ENCODE measurements around the gene ELF2. TPM values are rescaled to one million over a fixed set of nuclear protein-coding genes. Genes with fewer than 3 reads are reported as not detected.

The ELF2 gene
- total and polyA plus RNA-seq, 2 donors (not counting 3 experiments of a cell fraction or from before 2014, with no cell fraction given), result 16.4 to 35.1 TPM

DNA sequence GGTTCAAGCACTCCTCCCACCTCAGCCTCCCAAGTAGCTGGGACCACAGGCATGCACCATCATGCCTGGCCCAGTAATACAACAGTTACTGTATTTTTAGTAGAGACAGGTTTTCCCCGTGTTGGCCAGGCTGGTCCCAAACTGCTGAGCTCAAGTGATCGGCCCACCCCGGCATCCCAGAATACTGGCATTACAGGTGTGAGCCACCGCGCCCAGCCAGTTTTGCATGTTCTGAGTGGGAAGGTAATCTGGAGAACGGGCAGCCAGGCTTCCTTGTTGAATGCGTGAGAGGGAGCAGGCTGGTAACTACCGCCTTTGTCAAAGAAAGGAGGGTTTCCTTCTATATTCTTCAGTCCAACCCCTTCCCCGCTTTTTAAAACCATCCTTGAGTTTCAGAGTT lies 152.3 kb downstream of the ELF2 start:
- H3K36me3 ChIP-seq (ENCODE audit: control insufficient read depth in 2 of 2, extremely low read depth in 1 of 2, insufficient read depth in 2 of 2, low read length in 2 of 2), result no peaks in the 10 kb centered on the region
- TF ChIP-seq, protein P1, sequence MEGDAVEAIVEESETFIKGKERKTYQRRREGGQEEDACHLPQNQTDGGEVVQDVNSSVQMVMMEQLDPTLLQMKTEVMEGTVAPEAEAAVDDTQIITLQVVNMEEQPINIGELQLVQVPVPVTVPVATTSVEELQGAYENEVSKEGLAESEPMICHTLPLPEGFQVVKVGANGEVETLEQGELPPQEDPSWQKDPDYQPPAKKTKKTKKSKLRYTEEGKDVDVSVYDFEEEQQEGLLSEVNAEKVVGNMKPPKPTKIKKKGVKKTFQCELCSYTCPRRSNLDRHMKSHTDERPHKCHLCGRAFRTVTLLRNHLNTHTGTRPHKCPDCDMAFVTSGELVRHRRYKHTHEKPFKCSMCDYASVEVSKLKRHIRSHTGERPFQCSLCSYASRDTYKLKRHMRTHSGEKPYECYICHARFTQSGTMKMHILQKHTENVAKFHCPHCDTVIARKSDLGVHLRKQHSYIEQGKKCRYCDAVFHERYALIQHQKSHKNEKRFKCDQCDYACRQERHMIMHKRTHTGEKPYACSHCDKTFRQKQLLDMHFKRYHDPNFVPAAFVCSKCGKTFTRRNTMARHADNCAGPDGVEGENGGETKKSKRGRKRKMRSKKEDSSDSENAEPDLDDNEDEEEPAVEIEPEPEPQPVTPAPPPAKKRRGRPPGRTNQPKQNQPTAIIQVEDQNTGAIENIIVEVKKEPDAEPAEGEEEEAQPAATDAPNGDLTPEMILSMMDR (IDR thresholded peaks at IDR 0.05; ENCODE audit: extremely low read depth in 1 of 2, insufficient read depth in 1 of 2, low read depth in 1 of 2, low read length in 2 of 2), result no peak
- TF ChIP-seq FOS (IDR thresholded peaks at IDR 0.05; ENCODE audit: borderline replicate concordance, insufficient read depth, low read length), result no peak
- TF ChIP-seq, protein P2, sequence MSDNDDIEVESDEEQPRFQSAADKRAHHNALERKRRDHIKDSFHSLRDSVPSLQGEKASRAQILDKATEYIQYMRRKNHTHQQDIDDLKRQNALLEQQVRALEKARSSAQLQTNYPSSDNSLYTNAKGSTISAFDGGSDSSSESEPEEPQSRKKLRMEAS (IDR thresholded peaks at IDR 0.05; ENCODE audit: insufficient read depth, insufficient read length), result no peak
- TF ChIP-seq JUN (IDR thresholded peaks at IDR 0.05; ENCODE audit: borderline replicate concordance, insufficient read depth, insufficient read length, low read depth), result no peak
- no peak for TF ChIP-seq EZH2 (IDR thresholded peaks at IDR 0.05; ENCODE audit: borderline replicate concordance, low read depth, low read length, severe bottlenecking)
- H3K9me3 ChIP-seq (replicated peaks; ENCODE audit: control insufficient read depth, insufficient read depth, low read length), result no peaks in the 10 kb centered on the region
- H3K79me2 ChIP-seq (ENCODE audit: control insufficient read depth, insufficient read depth, low read length), result peaks cover 87% of the 10 kb centered on the region
- H3K4me1 ChIP-seq (ENCODE audit: control insufficient read depth, extremely low read depth, insufficient read depth, low read length), result peaks cover under 1% of the 10 kb centered on the region
- intact Hi-C loops (cut with micrococcal nuclease) (no loop called here), dilution Hi-C loops (cut with MboI; ENCODE audit: extremely low pct_ligation_motif_present, low sequenced_read_pairs) (no loop called here)
- no peak for DNase-seq (ENCODE audit: low read depth, low spot score)
- ChIA-PET CTCF (no interaction called here), POLR2A (no interaction called here)
- FAIRE-seq, result no peak
- no peak overlapping the region for H3K4me3 ChIP-seq (replicated peaks in 1 of 3; ENCODE audit: insufficient read depth in 1 of 3, low read depth in 1 of 3, low read length in 3 of 3)
- no peak overlapping the region for H3K27ac ChIP-seq (ENCODE audit: insufficient read depth, low read depth, low read length)
- no peaks in the 10 kb centered on the region for H4K20me1 ChIP-seq (replicated peaks; ENCODE audit: control insufficient read depth, extremely low read depth, insufficient read depth, low read length)
- H3K9me1 ChIP-seq (replicated peaks; ENCODE audit: control insufficient read depth, extremely low read depth, insufficient read depth, low read length), result no peaks in the 10 kb centered on the region
- H3K27me3 ChIP-seq (ENCODE audit: control insufficient read depth in 2 of 2, insufficient read depth in 2 of 2, low read length in 2 of 2), result no peaks in the 10 kb centered on the region
- H2AFZ ChIP-seq (ENCODE audit: low read depth, low read length), result no peak overlapping the region
- H3K9ac ChIP-seq (replicated peaks; ENCODE audit: extremely low read depth, insufficient read depth, low read length), result no peak overlapping the region
- H3K4me2 ChIP-seq (ENCODE audit: insufficient read depth, low read length), result no peak overlapping the region
- BruUV-seq (replicated peaks), result no TSS peak

DNA sequence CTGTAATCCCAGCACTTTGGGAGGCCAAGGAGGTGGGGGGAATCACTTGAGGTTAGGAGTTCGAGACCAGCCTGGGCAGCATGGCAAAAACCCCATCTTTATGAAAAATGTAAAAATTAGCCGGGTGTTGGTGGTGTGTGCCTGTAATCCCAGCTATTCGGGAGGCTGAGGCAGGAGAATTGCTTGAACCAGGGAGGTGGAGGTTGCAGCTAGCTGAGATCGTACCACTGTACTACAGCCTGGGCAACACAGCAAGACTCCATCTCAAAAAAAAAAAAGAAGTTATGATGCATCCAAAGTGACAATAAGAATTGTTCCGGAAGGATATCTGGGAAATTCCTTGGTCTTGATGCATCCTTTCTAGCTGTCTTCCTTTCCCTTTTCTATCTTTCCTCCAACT lies 154.2 kb downstream of the ELF2 start:
- FAIRE-seq, result no peak

More for the DNA sequence above, 154.2 kb downstream of the ELF2 start:
- dilution Hi-C loops (cut with MboI; ENCODE audit: extremely low pct_ligation_motif_present, low sequenced_read_pairs), result no loop called here
- no peak for DNase-seq (ENCODE audit: low read depth, low spot score)
- ChIA-PET POLR2A (no interaction called here), CTCF (interaction anchor here (1.3 to 10.0 kb wide), 2 partner anchors 6 to 16 kb away, joined by 3 to 124 read pairs; no protein-coding TSS in a partner anchor)
- BruUV-seq (replicated peaks), result no TSS peak
- no peak overlapping the region for H3K9ac ChIP-seq (replicated peaks; ENCODE audit: extremely low read depth, insufficient read depth, low read length)
- no peak overlapping the region for H2AFZ ChIP-seq (ENCODE audit: low read depth, low read length)
- H3K27me3 ChIP-seq (ENCODE audit: control insufficient read depth in 2 of 2, insufficient read depth in 2 of 2, low read length in 2 of 2), result no peaks in the 10 kb centered on the region
- TF ChIP-seq, protein P2 (IDR thresholded peaks at IDR 0.05; ENCODE audit: insufficient read depth, insufficient read length), result no peak
- no peak for TF ChIP-seq FOS (IDR thresholded peaks at IDR 0.05; ENCODE audit: borderline replicate concordance, insufficient read depth, low read length)
- TF ChIP-seq, protein P1 (IDR thresholded peaks at IDR 0.05; ENCODE audit: extremely low read depth in 1 of 2, insufficient read depth in 1 of 2, low read depth in 1 of 2, low read length in 2 of 2), result no peak
- TF ChIP-seq POLR2AphosphoS5 (IDR thresholded peaks at IDR 0.05; ENCODE audit: insufficient read depth, low read depth, low read length), result no peak
- TF ChIP-seq EZH2 (IDR thresholded peaks at IDR 0.05; ENCODE audit: borderline replicate concordance, low read depth, low read length, severe bottlenecking), result no peak
- no peak for TF ChIP-seq GATA2 (IDR thresholded peaks at IDR 0.05; ENCODE audit: insufficient read depth, insufficient read length, low read depth, low read length)
- no peak for TF ChIP-seq JUN (IDR thresholded peaks at IDR 0.05; ENCODE audit: borderline replicate concordance, insufficient read depth, insufficient read length, low read depth)
- TF ChIP-seq MYC (IDR thresholded peaks at IDR 0.05; ENCODE audit: low read depth, low read length), result no peak
- TF ChIP-seq POLR2A (IDR thresholded peaks at IDR 0.05; ENCODE audit: low read depth, low read length), result no peak
- intact Hi-C loops (cut with micrococcal nuclease), result no loop called here
- H3K4me1 ChIP-seq (ENCODE audit: control insufficient read depth, extremely low read depth, insufficient read depth, low read length), result peaks cover 13% of the 10 kb centered on the region
- H3K27ac ChIP-seq (ENCODE audit: insufficient read depth, low read depth, low read length), result no peak overlapping the region
- no peaks in the 10 kb centered on the region for H3K9me3 ChIP-seq (replicated peaks; ENCODE audit: control insufficient read depth, insufficient read depth, low read length)
- peaks cover 92% of the 10 kb centered on the region for H3K79me2 ChIP-seq (ENCODE audit: control insufficient read depth, insufficient read depth, low read length)
- no peak overlapping the region for H3K4me2 ChIP-seq (ENCODE audit: insufficient read depth, low read length)
- H4K20me1 ChIP-seq (replicated peaks; ENCODE audit: control insufficient read depth, extremely low read depth, insufficient read depth, low read length), result peaks cover 4% of the 10 kb centered on the region
- no peaks in the 10 kb centered on the region for H3K9me1 ChIP-seq (replicated peaks; ENCODE audit: control insufficient read depth, extremely low read depth, insufficient read depth, low read length)
- H3K36me3 ChIP-seq (ENCODE audit: control insufficient read depth in 2 of 2, extremely low read depth in 1 of 2, insufficient read depth in 2 of 2, low read length in 2 of 2), result no peaks in the 10 kb centered on the region
- no peak overlapping the region for H3K4me3 ChIP-seq (replicated peaks in 1 of 3; ENCODE audit: insufficient read depth in 1 of 3, low read depth in 1 of 3, low read length in 3 of 3)
